Right atrium auricular region (tissue), 2 donors: ENCODE results near the gene CYP4Z1. TPM values are rescaled to one million over a fixed set of nuclear protein-coding genes. Genes with fewer than 3 reads are reported as not detected.
"Not testable (repeated sequence)": the region's sequence is repeated elsewhere in the genome, so short reads cannot be mapped to it uniquely, and the experiment has no call there.

ENCODE experiments used
- DNase-seq: peaks from one replicate; pipeline ENCODE4 v3.0.0-alpha.2; 2019; ENCODE audit warnings: low spot score
- H3K27ac ChIP-seq, 2 donors: fragments of 200-600 bp; sonication (generic); 1 replicate in 1 of 2; 2 replicates in 1 of 2; pipeline ENCODE4 v1.5.1; 2016 to 2019
- H3K27me3 ChIP-seq, 2 donors: fragments of 200-600 bp; sonication (generic); one replicate each; pipeline versions ENCODE4 v1.5.1 to v1.6.0; 2017 to 2019
- H3K36me3 ChIP-seq: fragments of 200-600 bp; sonication (generic); one replicate; pipeline ENCODE4 v1.5.1; 2016
- H3K4me1 ChIP-seq, 2 donors: fragments of 200-600 bp; sonication (generic); one replicate each; pipeline versions ENCODE4 v1.5.1 to v1.6.0; 2017 to 2019
- H3K4me3 ChIP-seq, 2 donors: fragments of 200-600 bp; sonication (generic); 1 replicate in 1 of 2; 2 replicates in 1 of 2; pipeline ENCODE4 v1.5.1; 2017 to 2019; ENCODE audit warnings: mild to moderate bottlenecking in 1 of 2, moderate library complexity in 1 of 2
- H3K9me3 ChIP-seq, 2 donors: fragments of 200-600 bp; sonication (generic); one replicate each; pipeline ENCODE4 v1.5.1; 2019
- CTCF ChIP-seq, 2 donors: fragments of 200-600 bp; sonication (generic); IDR thresholded peaks; one replicate each; pipeline ENCODE4 v1.5.1; 2019; ENCODE audit warnings: antibody characterized with exemption in 2 of 2
- total RNA-seq, 2 donors: library from RNA; depleted of rRNA; stranded (reverse); fragments of >200 nt; gene quantifications; one replicate each; pipeline ENCODE4 v1.1.0, GENCODE V29; 2016

The CYP4Z1 gene
- total RNA-seq, 2 donors from 2014 or later = 0.35 TPM; not detected in 1

DNA sequence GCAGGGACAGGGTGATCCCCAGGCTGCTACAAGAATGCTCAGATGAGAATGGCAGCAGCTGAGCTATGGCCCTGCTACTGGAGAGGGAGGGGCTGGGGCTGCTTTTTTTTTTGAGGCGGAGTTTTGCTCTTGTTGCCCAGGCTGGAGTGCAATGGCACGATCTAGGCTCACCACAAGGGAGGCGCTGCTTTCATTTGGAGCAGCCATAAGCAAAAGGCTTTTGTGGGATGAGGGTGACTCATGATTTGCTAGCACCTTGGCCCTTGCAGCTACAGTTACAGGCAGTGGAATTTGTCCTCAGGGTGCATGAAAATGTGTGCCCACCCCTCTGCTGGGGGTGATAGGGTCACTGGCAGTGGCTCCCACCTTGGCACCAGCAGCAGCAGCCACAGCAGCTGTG, 37.8 kb downstream of the CYP4Z1 start:
- H3K36me3 ChIP-seq = no peaks in the 10 kb centered on the region
- no peaks in the 10 kb centered on the region for H3K4me1 ChIP-seq

DNA sequence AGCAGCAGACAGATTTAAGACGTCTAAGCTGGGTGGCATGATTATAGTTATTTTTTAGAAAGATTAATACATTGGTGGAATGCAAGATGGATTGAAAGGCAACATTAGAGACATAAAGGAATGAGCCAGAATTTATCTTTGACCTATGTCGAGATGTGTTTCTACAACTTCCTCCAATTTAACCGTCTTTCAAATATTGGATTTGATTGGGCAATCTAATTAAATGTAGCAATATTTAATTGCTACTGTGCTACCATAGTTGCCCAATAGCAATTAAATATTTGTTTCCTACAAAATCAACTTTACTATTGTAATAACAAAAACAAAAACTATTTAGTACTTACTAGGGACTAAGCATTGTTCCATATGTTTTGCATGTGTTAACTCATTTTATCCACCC, 39.8 kb downstream of the CYP4Z1 start:
- Histone ChIP-seq H3K4me1 (no peaks in the 10 kb centered on the region), H3K4me3 (no peak overlapping the region), H3K36me3 (no peaks in the 10 kb centered on the region), H3K27me3 (no peaks in the 10 kb centered on the region), H3K9me3 (peaks cover 0 to 21% of the 10 kb centered on the region in 2 donors), H3K27ac (no peak overlapping the region)
- no peak for TF ChIP-seq CTCF (IDR thresholded peaks at IDR 0.05)
- no peak for DNase-seq

More for the DNA sequence above, 37.8 kb downstream of the CYP4Z1 start:
- H3K27ac ChIP-seq = no peak overlapping the region
- no peak for DNase-seq
- TF ChIP-seq CTCF (IDR thresholded peaks at IDR 0.05) = no peak
- H3K27me3 ChIP-seq = no peaks in the 10 kb centered on the region
- H3K9me3 ChIP-seq = peaks cover 0 to 26% of the 10 kb centered on the region in 2 donors
- no peak overlapping the region for H3K4me3 ChIP-seq

GRCh38 chr1:47107851-47108574, 41.0 kb downstream of the CYP4Z1 start:
- not testable (repeated sequence) for H3K27ac ChIP-seq, H3K4me1 ChIP-seq, H3K36me3 ChIP-seq, DNase-seq, H3K27me3 ChIP-seq, H3K4me3 ChIP-seq
- peaks cover 0 to 10% of the 10 kb centered on the region in 2 donors for H3K9me3 ChIP-seq

GRCh38 chr1:47109482-47109881, 42.5 kb downstream of the CYP4Z1 start:
- H3K27ac ChIP-seq = not testable (repeated sequence)

DNA sequence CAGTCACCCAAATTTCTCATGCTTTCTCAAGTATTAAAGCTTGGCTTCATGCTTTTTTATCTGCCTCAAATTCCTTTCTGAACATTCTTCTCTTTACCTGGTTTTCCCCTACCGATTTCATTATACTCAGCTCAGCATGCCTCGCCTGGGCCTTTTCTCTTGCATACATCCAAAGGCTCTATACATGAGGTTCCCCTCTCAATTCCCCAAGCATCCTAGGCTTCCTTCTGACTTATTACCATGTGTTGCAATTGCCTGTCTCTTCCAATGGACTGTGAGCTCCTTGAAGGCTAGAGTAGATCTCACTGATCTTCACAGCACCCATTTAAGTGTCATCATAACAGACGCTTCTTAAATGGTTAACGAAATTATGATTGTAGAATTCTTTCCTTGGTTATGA, 46.1 kb downstream of the CYP4Z1 start:
- no peak for DNase-seq
- Histone ChIP-seq H3K36me3 (no peaks in the 10 kb centered on the region), H3K4me1 (no peaks in the 10 kb centered on the region), H3K27me3 (no peaks in the 10 kb centered on the region), H3K4me3 (no peak overlapping the region), H3K9me3 (no peaks in the 10 kb centered on the region), H3K27ac (no peak overlapping the region)
- no peak for TF ChIP-seq CTCF (IDR thresholded peaks at IDR 0.05)

More at GRCh38 chr1:47109482-47109881, 42.5 kb downstream of the CYP4Z1 start:
- H3K27me3 ChIP-seq, H3K9me3 ChIP-seq, H3K36me3 ChIP-seq, H3K4me3 ChIP-seq, H3K4me1 ChIP-seq, DNase-seq: not testable (repeated sequence)

GRCh38 chr1:47121039-47121438, 54.0 kb downstream of the CYP4Z1 start:
- H3K4me3 ChIP-seq, DNase-seq, H3K9me3 ChIP-seq, H3K36me3 ChIP-seq, H3K4me1 ChIP-seq, H3K27me3 ChIP-seq, H3K27ac ChIP-seq: not testable (repeated sequence)

GRCh38 chr1:47124834-47125233, 57.8 kb downstream of the CYP4Z1 start:
- not testable (repeated sequence) for H3K36me3 ChIP-seq, H3K9me3 ChIP-seq, H3K27ac ChIP-seq, DNase-seq, H3K4me3 ChIP-seq, H3K27me3 ChIP-seq, H3K4me1 ChIP-seq

- DNase-seq = not testable (repeated sequence)
These were observed 60.0 kb downstream of the CYP4Z1 start for GRCh38 chr1:47126997-47127396.

More at GRCh38 chr1:47126997-47127396, 60.0 kb downstream of the CYP4Z1 start:
- not testable (repeated sequence) for H3K9me3 ChIP-seq, H3K27ac ChIP-seq, H3K4me1 ChIP-seq, H3K36me3 ChIP-seq, H3K27me3 ChIP-seq, H3K4me3 ChIP-seq
